Thyroid gland (tissue), 4 donors: ENCODE measurements around the gene MAGI2. TPM values are rescaled to one million over a fixed set of nuclear protein-coding genes. Genes with fewer than 3 reads are reported as not detected.

Experiments
- DNase-seq, 2 donors: peaks; one replicate each; pipeline ENCODE4 v3.0.0-alpha.2; 2019
- H3K27ac ChIP-seq, 3 donors: fragments of 200-600 bp; sonication (generic); 1 replicate in 2 of 3; 2 replicates in 1 of 3; pipeline ENCODE4 v1.5.1; 2016 to 2019; ENCODE audit warnings: mild to moderate bottlenecking in 1 of 3, moderate library complexity in 1 of 3
- H3K27me3 ChIP-seq: fragments of 200-600 bp; sonication (generic); one replicate; pipeline ENCODE4 v1.5.1; 2019
- H3K36me3 ChIP-seq, 2 donors: fragments of 200-600 bp; sonication (generic); one replicate each; pipeline ENCODE4 v1.5.1; 2016 to 2019
- H3K4me1 ChIP-seq, 2 donors: fragments of 200-600 bp; sonication (generic); one replicate each; pipeline ENCODE4 v1.5.1; 2017 to 2019
- H3K4me3 ChIP-seq, 3 donors: fragments of 200-600 bp; sonication (generic); replicated peaks in 1 of 3; 1 replicate in 2 of 3; 2 replicates in 1 of 3; pipeline ENCODE4 v1.5.1; 2016; ENCODE audit warnings: mild to moderate bottlenecking in 1 of 3
- H3K9me3 ChIP-seq: fragments of 200-600 bp; sonication (generic); one replicate; pipeline ENCODE4 v1.5.1; 2017
- CTCF ChIP-seq, 6 experiments: fragments of 200-600 bp in 3 of 6; fragments of 450-650 bp in 3 of 6; sonication (generic) in 3 of 6; IDR thresholded peaks; one replicate each; pipeline ENCODE4 v1.5.1; 2016 to 2019; ENCODE audit warnings: antibody characterized with exemption in 6 of 6, mild to moderate bottlenecking in 2 of 6, inconsistent platforms in 1 of 6, moderate library complexity in 1 of 6
- POLR2A ChIP-seq, 2 donors: fragments of 450-650 bp; IDR thresholded peaks; one replicate each; pipeline ENCODE4 v1.6.1; 2017; ENCODE audit warnings: antibody characterized with exemption in 2 of 2, mild to moderate bottlenecking in 2 of 2, moderate library complexity in 1 of 2
- WGBS, 2 donors: methylation state at CpG; one replicate each; pipeline ENCODE4 v1.1.5; 2017; 5-methylcytosine and 5-hydroxymethylcytosine counted together
- intact Hi-C: fragments of 100-400 bp; cut with DNase I; formaldehyde crosslinking; loops from one replicate; pipeline ENCODE4 v1.15.1; 2023
- total RNA-seq, 4 donors: library from RNA; depleted of rRNA; stranded (reverse); fragments of >200 nt; gene quantifications; one replicate each; pipeline ENCODE4 v1.2.3, GENCODE V29; 2016

The MAGI2 gene
- total RNA-seq, 4 donors from 2014 or later, result 20.7 to 31.1 (median 26.0) TPM

DNA sequence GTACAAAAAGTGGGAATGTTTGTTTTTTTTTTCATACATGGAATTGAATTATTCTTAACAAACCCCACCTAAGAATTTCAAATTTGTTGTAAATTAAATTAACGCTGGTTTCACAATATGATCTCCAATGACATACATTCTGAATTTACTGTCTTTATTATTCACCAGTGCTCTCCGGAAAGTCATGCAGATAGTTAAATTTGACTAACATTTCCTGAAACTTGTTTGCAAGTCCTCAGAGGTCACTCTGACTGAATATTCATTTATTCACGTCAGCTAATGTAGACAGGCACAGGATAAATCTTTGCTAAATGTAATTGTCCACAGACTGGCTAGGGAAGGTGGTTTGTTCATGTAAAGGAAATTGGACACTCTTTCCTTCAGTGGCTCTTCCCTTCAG lies 924.5 kb downstream of the MAGI2 start:
- Histone ChIP-seq H3K4me3 (no peak overlapping the region), H3K36me3 (no peaks in the 10 kb centered on the region), H3K27me3 (no peaks in the 10 kb centered on the region), H3K9me3 (no peaks in the 10 kb centered on the region), H3K4me1 (no peaks in the 10 kb centered on the region), H3K27ac (no peak overlapping the region)
- 67 to 74% methylated on average over 3 of the region's 3 CpGs for WGBS, 2 donors
- TF ChIP-seq POLR2A (IDR thresholded peaks at IDR 0.05) (no peak), CTCF (IDR thresholded peaks at IDR 0.05) (no peak)
- intact Hi-C loops, result no loop called here
- no peak for DNase-seq

- no peaks in the 10 kb centered on the region for H3K27me3 ChIP-seq
- no peaks in the 10 kb centered on the region for H3K9me3 ChIP-seq
- WGBS, 2 donors, result 52 to 54% methylated on average over 5 of the region's 5 CpGs
- TF ChIP-seq CTCF (IDR thresholded peaks at IDR 0.05), result no peak
- no peaks in the 10 kb centered on the region for H3K4me1 ChIP-seq
- H3K36me3 ChIP-seq, result no peaks in the 10 kb centered on the region
- intact Hi-C loops, result no loop called here
- H3K27ac ChIP-seq, result no peak overlapping the region
- H3K4me3 ChIP-seq, result no peak overlapping the region
- no peak for DNase-seq
Measured at GRCh38 chr7:78523930-78524329, 929.5 kb downstream of the MAGI2 start.

DNA sequence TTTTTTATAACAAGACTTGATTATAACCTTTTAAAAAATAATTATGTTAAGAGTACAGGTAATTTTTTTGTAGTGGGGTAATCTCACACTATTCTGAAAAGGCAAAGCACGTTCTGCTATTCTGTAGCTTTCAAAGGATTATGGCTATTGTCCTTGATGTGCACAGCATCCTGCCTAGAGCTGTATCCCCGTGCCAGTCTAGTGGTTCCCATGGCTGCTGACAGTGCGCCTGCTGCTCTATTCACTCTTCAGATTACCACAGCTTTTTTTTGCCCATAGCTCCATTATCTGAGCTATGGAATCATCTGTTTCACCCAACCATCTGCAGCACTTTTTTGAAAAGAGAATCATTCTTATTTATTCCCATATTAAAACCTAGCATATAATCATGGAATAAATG lies 931.5 kb downstream of the MAGI2 start:
- WGBS, 2 donors, result 91 to 92% methylated on average over 3 of the region's 3 CpGs

GRCh38 chr7:78516450-78516849 lies 937.0 kb downstream of the MAGI2 start:
- H3K4me3 ChIP-seq, result no peak overlapping the region
- H3K27me3 ChIP-seq, result no peaks in the 10 kb centered on the region
- 85 to 95% methylated on average over 2 of the region's 2 CpGs for WGBS, 2 donors
- TF ChIP-seq POLR2A (IDR thresholded peaks at IDR 0.05) (no peak), CTCF (IDR thresholded peaks at IDR 0.05) (no peak)
- H3K36me3 ChIP-seq, result no peaks in the 10 kb centered on the region
- H3K4me1 ChIP-seq, result no peaks in the 10 kb centered on the region
- no peak for DNase-seq
- H3K9me3 ChIP-seq, result no peaks in the 10 kb centered on the region
- intact Hi-C loops, result loop anchor here (10.0 kb wide), 1 partner anchor 658 kb away; no protein-coding TSS in a partner anchor
- no peak overlapping the region for H3K27ac ChIP-seq

More for the DNA sequence above, 931.5 kb downstream of the MAGI2 start:
- no peak for DNase-seq
- no peak overlapping the region for H3K4me3 ChIP-seq
- no peaks in the 10 kb centered on the region for H3K36me3 ChIP-seq
- H3K27ac ChIP-seq, result no peak overlapping the region
- no peaks in the 10 kb centered on the region for H3K9me3 ChIP-seq
- H3K27me3 ChIP-seq, result no peaks in the 10 kb centered on the region
- no peaks in the 10 kb centered on the region for H3K4me1 ChIP-seq
- intact Hi-C loops, result no loop called here
- no peak for TF ChIP-seq CTCF (IDR thresholded peaks at IDR 0.05)
- no peak for TF ChIP-seq POLR2A (IDR thresholded peaks at IDR 0.05)

DNA sequence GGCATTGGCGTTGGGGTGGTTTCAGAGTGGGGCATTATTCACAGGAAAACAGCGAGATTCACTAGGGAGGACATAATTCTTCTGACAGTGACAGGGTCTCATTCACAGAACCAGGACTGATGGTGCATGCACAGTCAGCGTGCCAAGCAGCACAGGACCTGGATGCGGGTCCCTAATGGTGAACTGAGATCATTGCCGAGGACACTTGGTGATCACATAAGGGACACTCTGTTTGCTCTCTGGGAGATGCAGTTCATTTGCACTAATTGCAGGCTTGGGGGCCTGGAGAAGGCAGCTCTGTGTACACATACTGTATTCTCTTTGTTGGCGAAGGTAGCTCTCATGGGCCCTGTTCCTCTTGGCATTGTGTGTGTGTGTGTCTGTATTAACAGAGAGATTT lies 938.8 kb downstream of the MAGI2 start:
- H3K27me3 ChIP-seq, result no peaks in the 10 kb centered on the region
- H3K4me1 ChIP-seq, result no peaks in the 10 kb centered on the region
- TF ChIP-seq CTCF (IDR thresholded peaks at IDR 0.05), result no peak
- no peak for TF ChIP-seq POLR2A (IDR thresholded peaks at IDR 0.05)
- no peak overlapping the region for H3K27ac ChIP-seq
- intact Hi-C loops, result loop anchor here (10.0 kb wide), 1 partner anchor 660 kb away; no protein-coding TSS in a partner anchor
- H3K36me3 ChIP-seq, result no peaks in the 10 kb centered on the region
- WGBS, 2 donors, result 83 to 88% methylated on average over 6 of the region's 6 CpGs
- no peak for DNase-seq
- H3K4me3 ChIP-seq, result no peak overlapping the region
- H3K9me3 ChIP-seq, result no peaks in the 10 kb centered on the region
